ENCODE measurements around the gene RMDN3. TPM values are rescaled to one million over a fixed set of nuclear protein-coding genes. Genes with fewer than 3 reads are reported as not detected.
A peak's percentile ranks its signal among the peaks of the same experiment; 100 is the strongest.

The RMDN3 gene
- total RNA-seq, 1 donor from 2014 or later: 77.1 TPM

DNA sequence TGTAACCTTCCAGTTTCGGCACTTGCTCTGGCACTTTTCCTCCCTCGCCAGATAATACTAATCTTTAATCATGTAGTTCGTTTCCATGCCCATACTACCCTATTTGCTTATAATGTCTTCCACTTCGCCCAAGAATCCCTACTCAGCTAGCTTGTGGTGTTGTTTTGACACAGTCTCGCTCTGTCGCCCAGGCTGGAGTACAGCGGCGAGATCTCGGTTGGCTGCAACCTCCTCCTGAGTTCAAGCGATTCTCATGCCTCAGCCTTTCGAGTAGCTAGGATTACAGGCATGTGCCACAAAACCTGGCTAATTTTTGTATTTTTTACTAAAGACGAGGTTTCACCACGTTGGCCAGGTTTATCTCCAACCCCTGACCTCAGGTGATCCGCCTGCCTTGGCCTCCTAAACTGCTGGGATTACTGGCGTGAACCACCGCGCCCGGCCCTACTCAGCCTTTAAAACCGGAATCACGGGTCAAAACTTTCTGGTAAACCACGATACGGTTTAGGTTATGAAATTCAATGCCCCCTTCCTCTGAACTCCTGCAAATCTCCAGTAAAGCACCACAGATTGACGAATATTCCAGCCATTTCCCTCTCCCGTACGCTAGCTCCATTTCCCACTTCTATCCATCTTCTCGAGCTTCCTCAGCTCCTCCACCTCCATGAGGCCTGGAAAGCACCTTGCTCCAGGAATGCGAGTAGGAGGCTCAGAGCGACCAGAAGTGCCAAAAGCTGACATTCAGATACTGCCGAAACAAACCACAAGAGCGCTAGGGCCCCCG, 61.0 kb downstream of the RMDN3 start:
- TF ChIP-seq, protein P1, sequence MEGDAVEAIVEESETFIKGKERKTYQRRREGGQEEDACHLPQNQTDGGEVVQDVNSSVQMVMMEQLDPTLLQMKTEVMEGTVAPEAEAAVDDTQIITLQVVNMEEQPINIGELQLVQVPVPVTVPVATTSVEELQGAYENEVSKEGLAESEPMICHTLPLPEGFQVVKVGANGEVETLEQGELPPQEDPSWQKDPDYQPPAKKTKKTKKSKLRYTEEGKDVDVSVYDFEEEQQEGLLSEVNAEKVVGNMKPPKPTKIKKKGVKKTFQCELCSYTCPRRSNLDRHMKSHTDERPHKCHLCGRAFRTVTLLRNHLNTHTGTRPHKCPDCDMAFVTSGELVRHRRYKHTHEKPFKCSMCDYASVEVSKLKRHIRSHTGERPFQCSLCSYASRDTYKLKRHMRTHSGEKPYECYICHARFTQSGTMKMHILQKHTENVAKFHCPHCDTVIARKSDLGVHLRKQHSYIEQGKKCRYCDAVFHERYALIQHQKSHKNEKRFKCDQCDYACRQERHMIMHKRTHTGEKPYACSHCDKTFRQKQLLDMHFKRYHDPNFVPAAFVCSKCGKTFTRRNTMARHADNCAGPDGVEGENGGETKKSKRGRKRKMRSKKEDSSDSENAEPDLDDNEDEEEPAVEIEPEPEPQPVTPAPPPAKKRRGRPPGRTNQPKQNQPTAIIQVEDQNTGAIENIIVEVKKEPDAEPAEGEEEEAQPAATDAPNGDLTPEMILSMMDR (IDR thresholded peaks at IDR 0.05): no peak
- H3K9me3 ChIP-seq: no peaks in the 10 kb centered on the region
- intact Hi-C loops (cut with DNase I): no loop called here

DNA sequence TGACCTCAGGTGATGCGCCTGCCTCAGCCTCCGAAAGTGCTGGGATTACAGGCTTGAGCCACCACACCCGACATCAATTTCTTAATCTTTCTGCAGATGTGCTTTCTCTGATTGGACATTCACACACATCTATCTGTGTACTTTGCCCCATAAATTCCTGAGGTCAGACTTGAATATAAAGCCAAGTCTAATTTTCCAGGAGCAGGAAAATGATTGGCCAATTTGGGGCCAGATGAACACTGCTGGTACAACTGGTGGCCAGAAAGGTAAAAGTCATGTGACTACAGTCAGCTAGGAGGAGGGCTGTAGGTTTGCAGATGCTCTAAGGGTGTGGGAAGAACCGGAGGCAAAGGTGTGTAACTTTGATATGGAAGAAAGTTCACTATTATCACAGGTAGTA, 63.3 kb downstream of the RMDN3 start:
- Histone ChIP-seq H3K9me3 (no peaks in the 10 kb centered on the region), H3K27me3 (no peaks in the 10 kb centered on the region), H3K36me3 (peaks cover 8% of the 10 kb centered on the region), H3K4me3 (no peak overlapping the region), H3K4me1 (peaks cover 15% of the 10 kb centered on the region), H3K27ac (no peak overlapping the region)
- intact Hi-C loops (cut with DNase I): no loop called here
- TF ChIP-seq, protein P1 (IDR thresholded peaks at IDR 0.05): no peak
- no peak for ATAC-seq
- DNase-seq: no peak

More for the DNA sequence above, 61.0 kb downstream of the RMDN3 start:
- H3K27me3 ChIP-seq: no peaks in the 10 kb centered on the region
- ATAC-seq (no peak), DNase-seq (no peak)
- peaks cover 8% of the 10 kb centered on the region for H3K36me3 ChIP-seq
- H3K27ac ChIP-seq: peak overlapping the region; percentile 100
- H3K4me1 ChIP-seq: peaks cover 15% of the 10 kb centered on the region
- peak overlapping the region; percentile 97 for H3K4me3 ChIP-seq

DNA sequence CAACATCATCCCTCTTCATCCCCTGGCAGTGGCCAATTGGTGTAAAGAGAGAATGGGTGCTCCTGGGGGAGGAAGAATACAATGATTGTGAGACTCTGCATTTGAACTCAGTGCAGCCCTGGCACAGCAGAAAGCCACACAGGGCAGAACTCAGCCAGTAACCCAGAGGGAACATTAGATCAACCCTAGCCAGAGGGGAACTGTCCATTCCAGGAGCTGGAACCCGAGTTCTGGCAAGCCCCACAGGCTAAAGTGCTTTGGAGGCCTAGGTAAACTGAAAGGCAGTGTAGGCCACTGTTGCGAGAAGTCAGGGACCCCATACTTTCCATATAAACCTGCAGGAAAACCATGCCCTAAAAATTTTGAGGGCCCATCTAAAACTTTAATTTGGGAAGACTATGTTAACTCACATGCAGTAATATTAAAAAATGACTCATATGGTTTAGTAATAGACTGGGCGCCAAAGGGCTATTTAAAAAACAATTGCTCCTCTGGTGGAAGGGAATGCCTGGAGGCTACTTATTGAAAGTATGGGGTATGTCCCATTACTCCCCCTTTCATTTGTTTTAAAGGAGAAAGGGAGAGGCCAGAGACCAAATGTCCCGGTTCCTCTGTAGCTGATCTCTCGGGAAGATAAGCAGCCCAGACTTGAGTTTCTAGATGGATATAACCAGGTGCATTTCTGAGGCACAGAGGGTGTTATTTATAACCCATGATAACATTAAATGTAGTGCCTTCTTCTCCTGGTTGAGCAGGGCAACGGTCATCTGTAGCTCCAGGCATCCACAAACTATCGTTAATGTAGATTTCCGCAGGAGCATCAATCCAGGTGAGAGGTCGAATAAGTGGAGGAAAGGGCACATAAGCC, 65.9 kb downstream of the RMDN3 start:
- no peak for DNase-seq
- no peaks in the 10 kb centered on the region for H3K27me3 ChIP-seq
- TF ChIP-seq, protein P1 (IDR thresholded peaks at IDR 0.05): no peak
- peaks cover 8% of the 10 kb centered on the region for H3K36me3 ChIP-seq
- no peak for ATAC-seq
- no peak overlapping the region for H3K27ac ChIP-seq
- no peaks in the 10 kb centered on the region for H3K9me3 ChIP-seq
- intact Hi-C loops (cut with DNase I): no loop called here
- no peak overlapping the region for H3K4me3 ChIP-seq
- peaks cover 9% of the 10 kb centered on the region for H3K4me1 ChIP-seq

Other genes starting within 250 kb of the RMDN3 start
- gene CCDC32, start 190.2 kb downstream of the RMDN3 start, total RNA-seq: 20.7 TPM
- gene RPUSD2, start 186.0 kb downstream of the RMDN3 start, total RNA-seq: 6.4 TPM
- 0.61 TPM for gene KNL1, start 161.0 kb downstream of the RMDN3 start, total RNA-seq
- 0.98 TPM for gene RAD51, start 60.1 kb downstream of the RMDN3 start, total RNA-seq
- 55.2 TPM for gene GCHFR, start 8.8 kb upstream of the RMDN3 start, total RNA-seq
- 0.96 TPM for gene C15orf62, start 14.7 kb upstream of the RMDN3 start, total RNA-seq
- 26.7 TPM for gene ZFYVE19, start 51.8 kb upstream of the RMDN3 start, total RNA-seq
- 30.7 TPM for gene DNAJC17, start 52.2 kb upstream of the RMDN3 start, total RNA-seq
- 1.3 TPM for gene PPP1R14D, start 73.5 kb upstream of the RMDN3 start, total RNA-seq
- gene SPINT1, start 88.8 kb upstream of the RMDN3 start, total RNA-seq: 96.8 TPM
- not detected for gene RHOV, start 119.0 kb upstream of the RMDN3 start, total RNA-seq
- gene VPS18, start 139.2 kb upstream of the RMDN3 start, total RNA-seq: 24.5 TPM
- 22.0 TPM for gene DLL4, start 174.1 kb upstream of the RMDN3 start, total RNA-seq
- gene CHAC1, start 198.2 kb upstream of the RMDN3 start, total RNA-seq: 4.4 TPM

Measured in upper lobe of right lung (tissue), 1 donor.